ENCODE data around the gene IGFBP3. TPM values are rescaled to one million over a fixed set of nuclear protein-coding genes. Genes with fewer than 3 reads are reported as not detected.

IGFBP3 gene
- total and polyA plus RNA-seq, 2 of the 13 experiments (the other 11 are each of a cell fraction or from before 2014, with no cell fraction given) = 57.5 TPM; not detected in 1

DNA sequence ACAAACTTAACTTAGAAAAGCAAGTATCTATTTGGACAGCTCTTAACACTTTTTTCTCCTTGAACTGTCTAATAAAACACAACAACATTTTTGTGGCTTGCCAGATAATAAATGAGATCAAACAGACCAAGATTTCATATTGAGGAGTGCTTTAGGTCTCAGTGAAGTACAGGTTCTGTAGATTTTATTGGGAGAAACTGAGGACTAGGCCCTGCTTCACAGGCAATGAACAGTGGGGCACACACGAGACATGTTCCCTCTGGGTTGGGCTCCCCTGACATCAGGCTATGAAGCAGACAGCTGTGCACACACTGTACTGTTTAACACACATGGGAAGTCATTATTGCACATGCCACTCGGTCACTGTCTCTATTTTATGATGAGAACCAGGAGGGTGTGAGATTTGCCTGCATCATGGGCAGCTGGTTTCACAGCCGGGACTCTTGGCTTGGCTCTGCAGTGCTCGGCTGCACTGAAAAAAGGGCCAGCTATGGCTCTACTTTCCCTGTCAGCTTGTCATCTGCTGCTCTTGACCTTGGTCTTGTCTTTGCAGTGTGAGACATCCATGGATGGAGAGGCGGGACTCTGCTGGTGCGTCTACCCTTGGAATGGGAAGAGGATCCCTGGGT is 28.6 kb downstream of the IGFBP3 start (continued):
- TF ChIP-seq, protein P1, sequence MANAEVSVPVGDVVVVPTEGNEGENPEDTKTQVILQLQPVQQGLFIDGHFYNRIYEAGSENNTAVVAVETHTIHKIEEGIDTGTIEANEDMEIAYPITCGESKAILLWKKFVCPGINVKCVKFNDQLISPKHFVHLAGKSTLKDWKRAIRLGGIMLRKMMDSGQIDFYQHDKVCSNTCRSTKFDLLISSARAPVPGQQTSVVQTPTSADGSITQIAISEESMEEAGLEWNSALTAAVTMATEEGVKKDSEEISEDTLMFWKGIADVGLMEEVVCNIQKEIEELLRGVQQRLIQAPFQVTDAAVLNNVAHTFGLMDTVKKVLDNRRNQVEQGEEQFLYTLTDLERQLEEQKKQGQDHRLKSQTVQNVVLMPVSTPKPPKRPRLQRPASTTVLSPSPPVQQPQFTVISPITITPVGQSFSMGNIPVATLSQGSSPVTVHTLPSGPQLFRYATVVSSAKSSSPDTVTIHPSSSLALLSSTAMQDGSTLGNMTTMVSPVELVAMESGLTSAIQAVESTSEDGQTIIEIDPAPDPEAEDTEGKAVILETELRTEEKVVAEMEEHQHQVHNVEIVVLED (CRISPR knock-in tag; IDR thresholded peaks at IDR 0.05; ENCODE audit: borderline replicate concordance) = no peak
- no peak for TF ChIP-seq PCBP1 (IDR thresholded peaks at IDR 0.05; ENCODE audit: borderline replicate concordance, low read depth, low read length)
- no peak; the same call in none of the 2 replicates for TF ChIP-seq FLYWCH1 (CRISPR knock-in tag; IDR thresholded peaks at IDR 0.05)
- peak; percentile 36 for TF ChIP-seq RXRB (CRISPR knock-in tag; IDR thresholded peaks at IDR 0.05; ENCODE audit: borderline replicate concordance)
- TF ChIP-seq PBX2 (CRISPR knock-in tag; IDR thresholded peaks at IDR 0.05) = no peak
- peak; percentile 77; the same call in 1 of the 2 replicates for TF ChIP-seq ATF7-NPFF (CRISPR knock-in tag; IDR thresholded peaks at IDR 0.05; ENCODE audit: low read depth)
- TF ChIP-seq PBX3 (CRISPR knock-in tag; IDR thresholded peaks at IDR 0.05; ENCODE audit: borderline replicate concordance) = 0 out of 2 replicates have a peak, but pooled peaks have one; percentile 15
- TF ChIP-seq PREB (CRISPR knock-in tag; IDR thresholded peaks at IDR 0.05) = no peak
- TF ChIP-seq, protein P2, sequence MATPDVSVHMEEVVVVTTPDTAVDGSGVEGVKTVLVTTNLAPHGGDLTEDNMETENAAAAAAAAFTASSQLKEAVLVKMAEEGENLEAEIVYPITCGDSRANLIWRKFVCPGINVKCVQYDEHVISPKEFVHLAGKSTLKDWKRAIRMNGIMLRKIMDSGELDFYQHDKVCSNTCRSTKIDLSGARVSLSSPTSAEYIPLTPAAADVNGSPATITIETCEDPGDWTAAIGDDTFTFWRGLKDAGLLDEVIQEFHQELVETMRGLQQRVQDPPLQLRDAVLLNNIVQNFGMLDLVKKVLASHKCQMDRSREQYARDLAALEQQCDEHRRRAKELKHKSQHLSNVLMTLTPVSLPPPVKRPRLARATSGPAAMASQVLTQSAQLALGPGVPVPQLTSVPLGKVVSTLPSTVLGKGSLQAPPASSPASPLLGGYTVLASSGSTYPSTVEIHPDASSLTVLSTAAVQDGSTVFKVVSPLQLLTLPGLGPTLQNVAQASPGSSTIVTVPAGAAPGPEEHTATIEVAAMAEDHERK (CRISPR knock-in tag; IDR thresholded peaks at IDR 0.05; ENCODE audit: low read depth) = no peak
- TF ChIP-seq, protein P3, sequence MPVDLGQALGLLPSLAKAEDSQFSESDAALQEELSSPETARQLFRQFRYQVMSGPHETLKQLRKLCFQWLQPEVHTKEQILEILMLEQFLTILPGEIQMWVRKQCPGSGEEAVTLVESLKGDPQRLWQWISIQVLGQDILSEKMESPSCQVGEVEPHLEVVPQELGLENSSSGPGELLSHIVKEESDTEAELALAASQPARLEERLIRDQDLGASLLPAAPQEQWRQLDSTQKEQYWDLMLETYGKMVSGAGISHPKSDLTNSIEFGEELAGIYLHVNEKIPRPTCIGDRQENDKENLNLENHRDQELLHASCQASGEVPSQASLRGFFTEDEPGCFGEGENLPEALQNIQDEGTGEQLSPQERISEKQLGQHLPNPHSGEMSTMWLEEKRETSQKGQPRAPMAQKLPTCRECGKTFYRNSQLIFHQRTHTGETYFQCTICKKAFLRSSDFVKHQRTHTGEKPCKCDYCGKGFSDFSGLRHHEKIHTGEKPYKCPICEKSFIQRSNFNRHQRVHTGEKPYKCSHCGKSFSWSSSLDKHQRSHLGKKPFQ (CRISPR knock-in tag; IDR thresholded peaks at IDR 0.05; ENCODE audit: insufficient replicate concordance) = peak; percentile 73
- no peak for TF ChIP-seq ZBTB39 (CRISPR knock-in tag; IDR thresholded peaks at IDR 0.05)
- TF ChIP-seq ZNF337 (CRISPR knock-in tag; IDR thresholded peaks at IDR 0.05; ENCODE audit: borderline replicate concordance, low read depth) = no peak
- no peak for TF ChIP-seq ZEB1 (IDR thresholded peaks at IDR 0.05; ENCODE audit: insufficient replicate concordance, low read depth)
- no peak for TF ChIP-seq ZNF484 (CRISPR knock-in tag; IDR thresholded peaks at IDR 0.05; ENCODE audit: borderline replicate concordance, low read depth)
- no peak for TF ChIP-seq NBN (conservative IDR thresholded peaks at IDR 0.05)

Measured in HepG2 (cell line).